Effector memory CD4-positive, alpha-beta T cell (primary cell): ENCODE measurements around the gene POLR1D.

ENCODE experiments used
- DNase-seq, 3 donors: peaks; one replicate each; pipeline ENCODE4 v3.0.0-alpha.2; 2020
- H3K27ac ChIP-seq: 2 replicates; pipeline ENCODE4 v1.7.0; 2013; ENCODE audit warnings: mild to moderate bottlenecking, low read length, moderate library complexity; ENCODE audit not compliant: insufficient read depth, poor library complexity, severe bottlenecking
- H3K27me3 ChIP-seq: replicated peaks from 2 replicates; pipeline ENCODE4 v1.7.0; 2013; ENCODE audit warnings: mild to moderate bottlenecking, low read length; ENCODE audit not compliant: insufficient read depth, control insufficient read depth, poor library complexity, severe bottlenecking
- H3K36me3 ChIP-seq: 2 replicates; pipeline ENCODE4 v1.7.0; 2013; ENCODE audit warnings: mild to moderate bottlenecking, low read length, moderate library complexity; ENCODE audit not compliant: control insufficient read depth, insufficient read depth
- H3K4me1 ChIP-seq: 2 replicates; pipeline ENCODE4 v1.7.0; 2013; ENCODE audit warnings: low read length, mild to moderate bottlenecking; ENCODE audit not compliant: control insufficient read depth, insufficient read depth, poor library complexity, severe bottlenecking
- H3K4me3 ChIP-seq: 2 replicates; pipeline ENCODE4 v1.7.0; 2013; ENCODE audit warnings: low read length, low read depth, mild to moderate bottlenecking; ENCODE audit not compliant: insufficient read depth, poor library complexity, severe bottlenecking
- H3K9me3 ChIP-seq: 2 replicates; pipeline ENCODE4 v1.7.0; 2013; ENCODE audit warnings: mild to moderate bottlenecking, low read length, moderate library complexity; ENCODE audit not compliant: control insufficient read depth
- total RNA-seq, 3 donors: gene quantifications; one replicate each; lab custom pipeline; 2026; lab: John Stamatoyannopoulos, UW

The POLR1D gene, protein sequence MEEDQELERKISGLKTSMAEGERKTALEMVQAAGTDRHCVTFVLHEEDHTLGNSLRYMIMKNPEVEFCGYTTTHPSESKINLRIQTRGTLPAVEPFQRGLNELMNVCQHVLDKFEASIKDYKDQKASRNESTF
- total RNA-seq, result 89.3 to 107 (median 101) reads per million in 3 donors

DNA sequence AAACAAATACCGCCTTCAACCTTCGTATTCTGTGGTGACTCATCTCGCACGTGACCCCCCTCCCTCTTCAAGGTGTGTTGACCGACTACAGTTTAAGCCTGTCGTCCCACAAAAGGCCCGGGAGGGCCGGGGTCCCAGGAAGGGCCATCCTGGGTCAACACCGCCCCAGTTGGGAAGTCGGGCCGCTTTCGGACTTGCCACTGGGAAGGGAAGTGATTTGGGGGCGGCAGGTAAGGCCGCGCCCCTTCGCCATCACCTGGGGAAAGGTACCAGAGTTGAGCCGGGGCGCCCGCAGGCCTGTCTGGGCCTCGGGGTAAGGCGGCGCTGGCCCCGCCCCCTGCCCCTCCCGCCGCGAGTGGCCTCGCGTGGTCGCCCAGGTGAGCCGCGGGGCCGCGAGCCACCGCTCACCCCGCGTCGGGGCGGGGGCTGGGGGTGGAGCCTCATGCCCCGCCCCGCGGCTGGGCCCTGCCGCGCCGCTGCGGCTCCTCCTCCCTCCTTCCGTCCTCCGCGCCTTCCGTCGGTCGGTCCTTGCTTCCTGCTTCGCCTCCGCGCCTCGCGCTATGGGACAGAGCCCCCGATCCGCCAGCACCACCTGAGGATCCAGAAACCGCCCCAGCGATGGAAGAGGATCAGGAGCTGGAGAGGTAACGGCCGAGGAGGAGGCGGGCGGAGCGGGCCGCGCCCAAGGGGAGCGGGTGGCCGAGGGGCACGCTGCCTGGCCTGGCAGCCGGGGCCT lies at the start of gene POLR1D:
Gene POLR1D (plus strand): TSS at position 527 of the 736 bp plus-strand sequence. CDS start 92 bp downstream, at position 619.
- no peaks in the 10 kb centered on the region for H3K27me3 ChIP-seq
- H3K4me1 ChIP-seq, result peaks cover 16% of the 10 kb centered on the region
- H3K27ac ChIP-seq, result peak within 1 kb of the TSS; percentile 94
- H3K9me3 ChIP-seq, result no peaks in the 10 kb centered on the region
- H3K4me3 ChIP-seq, result peak within 1 kb of the TSS; percentile 80
- DNase-seq, result peak; percentile 80 to 86 (median 82)
- H3K36me3 ChIP-seq, result peaks cover 3% of the 10 kb centered on the region

DNA sequence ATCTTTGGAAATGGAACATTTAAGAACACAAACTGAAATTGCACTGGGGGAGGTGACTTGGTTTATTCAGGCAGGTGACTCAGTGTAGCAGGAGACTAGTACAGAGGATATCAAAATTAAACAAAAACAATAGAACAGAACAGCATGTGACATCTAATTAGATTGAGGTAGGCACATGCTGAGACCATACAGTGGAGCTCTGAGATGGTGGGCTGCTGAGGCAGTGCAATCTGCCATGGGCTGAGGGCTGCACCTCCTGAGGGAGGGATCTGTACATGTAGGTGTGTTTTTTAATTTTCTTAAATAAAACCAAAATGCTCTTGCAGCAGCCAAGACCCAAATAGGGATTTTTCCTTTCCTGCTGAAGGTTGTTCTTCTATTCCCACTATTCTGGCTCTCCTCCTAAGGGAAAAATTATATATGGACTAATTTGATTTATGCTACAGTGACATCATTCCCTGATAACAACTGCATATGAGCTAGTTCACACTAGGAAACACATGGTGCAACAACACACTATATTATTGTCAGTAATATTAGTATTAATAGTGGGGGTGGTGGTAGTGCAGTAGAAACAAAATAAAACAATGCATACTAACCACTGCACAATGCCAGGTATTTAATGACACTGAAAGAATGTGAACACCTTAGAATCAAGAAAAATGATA lies 49.3 kb upstream of the POLR1D start:
- peaks cover 4% of the 10 kb centered on the region for H3K36me3 ChIP-seq
- no peak for DNase-seq
- H3K4me3 ChIP-seq, result no peak overlapping the region
- no peak overlapping the region for H3K27ac ChIP-seq
- no peaks in the 10 kb centered on the region for H3K27me3 ChIP-seq
- H3K9me3 ChIP-seq, result no peaks in the 10 kb centered on the region
- H3K4me1 ChIP-seq, result no peaks in the 10 kb centered on the region

DNA sequence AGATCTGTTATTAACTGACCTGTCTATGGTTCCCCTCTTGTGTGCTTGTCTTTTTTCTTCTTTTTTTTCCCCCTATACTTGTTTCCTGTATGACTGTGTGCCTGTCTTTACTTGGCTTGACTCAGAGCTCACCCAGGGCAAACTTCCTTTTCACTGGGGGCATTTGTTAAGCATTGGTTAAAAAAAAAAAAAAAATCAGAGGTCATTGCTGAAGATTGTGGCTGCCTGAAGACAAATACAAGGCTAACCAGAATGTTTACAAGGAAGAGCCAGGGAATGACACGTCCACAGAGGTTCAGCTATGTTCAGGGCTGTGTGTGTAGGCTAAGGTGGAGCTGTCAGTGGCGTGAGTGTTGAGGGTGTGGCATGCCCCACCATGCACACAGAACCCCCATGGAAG lies 48.4 kb upstream of the POLR1D start:
- no peak for DNase-seq
- Histone ChIP-seq H3K27ac (no peak overlapping the region), H3K4me1 (no peaks in the 10 kb centered on the region), H3K27me3 (no peaks in the 10 kb centered on the region), H3K4me3 (no peak overlapping the region), H3K36me3 (peaks cover under 1% of the 10 kb centered on the region), H3K9me3 (no peaks in the 10 kb centered on the region)

DNA sequence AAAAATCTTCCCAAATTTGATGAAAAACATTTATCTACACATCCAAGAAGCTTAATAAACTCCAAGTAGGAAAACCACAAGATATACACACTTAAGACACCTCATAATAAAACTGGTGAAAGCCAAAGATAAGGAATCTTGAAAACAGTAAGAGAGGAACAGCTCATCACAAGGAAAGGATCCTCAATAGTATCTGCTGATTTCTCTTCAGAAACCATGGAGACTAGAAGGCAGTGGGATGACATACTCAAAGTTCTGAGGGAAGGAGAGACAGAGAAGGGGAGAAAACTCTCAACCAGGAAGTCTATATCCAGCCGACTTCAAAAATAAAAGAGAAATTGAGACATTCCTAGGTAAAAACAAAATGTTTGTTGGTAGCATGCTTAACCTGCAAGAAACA lies 47.0 kb upstream of the POLR1D start:
- no peak overlapping the region for H3K27ac ChIP-seq
- DNase-seq, result no peak
- no peak overlapping the region for H3K4me3 ChIP-seq
- H3K27me3 ChIP-seq, result no peaks in the 10 kb centered on the region
- no peaks in the 10 kb centered on the region for H3K36me3 ChIP-seq
- no peaks in the 10 kb centered on the region for H3K4me1 ChIP-seq
- no peaks in the 10 kb centered on the region for H3K9me3 ChIP-seq

DNA sequence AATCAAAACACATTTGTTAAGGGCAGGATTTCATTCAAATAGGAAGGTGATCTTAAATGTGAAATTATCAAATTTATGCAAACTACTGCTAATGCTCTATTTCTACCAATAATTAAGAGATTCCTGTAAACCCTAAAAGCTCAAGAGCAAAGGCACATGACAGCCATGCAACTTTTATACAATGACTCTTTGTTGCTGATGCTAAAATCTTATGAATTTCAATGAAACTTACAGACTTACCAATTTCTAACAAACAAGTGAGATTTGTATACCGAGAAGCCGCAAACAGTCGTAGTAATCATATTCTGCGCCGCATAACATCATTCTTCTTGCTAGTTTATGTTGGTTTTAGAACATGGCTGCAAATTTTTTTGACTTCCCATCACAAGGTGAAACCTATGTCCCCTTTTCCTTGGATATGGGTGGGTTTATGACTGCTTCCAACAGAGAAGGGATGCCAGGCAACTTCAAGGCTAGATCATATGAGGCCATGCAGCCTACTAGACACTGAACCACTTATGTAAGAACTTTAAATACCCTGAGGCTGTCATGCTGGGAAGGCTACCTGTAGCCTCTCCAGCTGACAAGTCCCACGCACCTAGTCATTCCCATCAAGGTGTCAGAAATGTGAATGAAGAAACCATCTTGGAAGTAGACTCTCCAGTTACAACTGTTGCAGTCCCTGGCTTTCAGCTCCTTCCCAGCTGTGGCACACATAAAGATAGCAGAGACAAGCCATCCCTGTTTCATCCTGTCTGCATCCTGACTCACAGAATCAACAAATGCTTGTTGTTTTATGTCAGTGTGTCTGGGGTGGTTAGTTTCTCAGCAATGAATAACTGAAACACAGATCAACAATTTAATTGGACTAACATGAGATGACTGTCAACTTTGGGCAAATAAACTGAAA lies 43.3 kb upstream of the POLR1D start:
- Histone ChIP-seq H3K9me3 (no peaks in the 10 kb centered on the region), H3K4me3 (no peak overlapping the region)
- no peak for DNase-seq

DNA sequence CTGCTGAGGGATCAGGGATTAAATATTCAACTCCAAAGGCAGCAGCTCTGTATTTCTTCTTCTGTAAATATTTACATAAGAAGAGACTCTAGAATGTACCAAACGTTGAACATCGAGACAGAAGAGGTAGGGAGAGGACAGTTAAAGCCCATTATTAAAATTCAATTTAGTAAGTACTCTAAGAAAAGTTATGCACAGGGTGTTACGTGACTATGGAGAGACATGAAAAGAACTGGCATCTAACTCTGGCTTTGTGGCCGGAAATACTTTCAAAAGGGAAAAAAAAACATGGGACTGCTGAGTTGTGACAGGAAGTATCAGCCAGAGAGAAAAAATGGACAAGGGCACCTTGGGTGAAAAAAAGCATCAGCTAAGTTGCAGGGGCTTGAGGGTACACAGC lies 38.0 kb upstream of the POLR1D start:
- no peak overlapping the region for H3K27ac ChIP-seq
- H3K36me3 ChIP-seq, result no peaks in the 10 kb centered on the region
- no peak for DNase-seq
- H3K9me3 ChIP-seq, result no peaks in the 10 kb centered on the region
- no peaks in the 10 kb centered on the region for H3K27me3 ChIP-seq
- H3K4me1 ChIP-seq, result peaks cover 5% of the 10 kb centered on the region
- no peak overlapping the region for H3K4me3 ChIP-seq

More for the DNA sequence above, 43.3 kb upstream of the POLR1D start:
- H3K27me3 ChIP-seq, result no peaks in the 10 kb centered on the region
- H3K4me1 ChIP-seq, result peaks cover under 1% of the 10 kb centered on the region
- no peak overlapping the region for H3K27ac ChIP-seq
- no peaks in the 10 kb centered on the region for H3K36me3 ChIP-seq

DNA sequence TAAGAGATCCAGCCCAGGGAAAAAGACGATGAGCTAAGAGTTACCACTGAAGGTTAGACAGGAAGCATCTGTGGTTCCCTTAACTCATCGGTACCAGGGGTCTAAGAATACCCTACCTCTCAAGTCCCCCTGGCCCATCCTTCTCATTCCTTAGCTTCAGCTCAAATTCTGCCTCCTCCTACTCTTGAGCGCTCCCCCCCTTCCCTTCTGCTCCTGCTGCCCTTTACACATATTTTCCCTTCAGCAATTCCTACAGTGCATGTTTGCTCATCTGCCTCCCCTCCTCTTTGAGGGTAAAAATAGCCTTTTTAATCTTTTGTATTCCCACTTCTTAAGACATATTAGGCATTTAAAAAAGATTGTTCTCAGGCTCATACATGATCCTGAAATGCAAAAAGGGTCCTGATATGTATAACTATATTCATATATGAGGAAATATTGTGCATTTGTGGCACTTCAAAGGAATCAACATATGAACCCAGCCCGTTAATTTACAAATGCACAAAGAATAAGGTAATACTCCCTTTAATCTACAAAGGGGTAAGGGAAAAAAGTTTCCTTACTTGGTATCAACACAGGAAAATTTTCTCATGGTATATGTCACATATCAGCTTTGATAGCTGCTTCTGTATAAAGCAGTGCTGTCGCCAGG lies 34.5 kb upstream of the POLR1D start:
- no peak overlapping the region for H3K4me3 ChIP-seq
- no peaks in the 10 kb centered on the region for H3K27me3 ChIP-seq
- H3K4me1 ChIP-seq, result peaks cover 5% of the 10 kb centered on the region
- H3K27ac ChIP-seq, result no peak overlapping the region
- DNase-seq, result no peak
- H3K9me3 ChIP-seq, result no peaks in the 10 kb centered on the region
- no peaks in the 10 kb centered on the region for H3K36me3 ChIP-seq

DNA sequence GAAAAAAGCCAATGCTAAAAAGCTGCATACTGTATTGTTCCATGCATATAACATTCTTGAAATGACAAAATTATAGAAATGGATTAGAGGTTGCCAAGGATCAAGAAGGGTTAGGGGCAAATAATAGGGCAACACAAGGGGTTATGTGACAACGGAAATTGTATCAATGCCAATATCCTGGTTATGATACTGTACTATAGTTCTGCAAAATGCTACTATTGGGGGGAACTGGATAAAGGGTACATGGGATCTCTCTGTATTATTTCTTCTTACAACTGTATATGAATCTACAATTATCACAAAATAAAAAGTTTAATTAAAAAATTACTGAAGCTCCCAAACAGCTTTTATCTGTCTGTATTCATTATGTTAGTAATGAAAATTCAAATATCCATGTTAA lies 33.3 kb upstream of the POLR1D start:
- Histone ChIP-seq H3K9me3 (no peaks in the 10 kb centered on the region), H3K27me3 (no peaks in the 10 kb centered on the region), H3K36me3 (no peaks in the 10 kb centered on the region), H3K4me3 (no peak overlapping the region), H3K27ac (no peak overlapping the region), H3K4me1 (peaks cover 4% of the 10 kb centered on the region)
- no peak for DNase-seq

DNA sequence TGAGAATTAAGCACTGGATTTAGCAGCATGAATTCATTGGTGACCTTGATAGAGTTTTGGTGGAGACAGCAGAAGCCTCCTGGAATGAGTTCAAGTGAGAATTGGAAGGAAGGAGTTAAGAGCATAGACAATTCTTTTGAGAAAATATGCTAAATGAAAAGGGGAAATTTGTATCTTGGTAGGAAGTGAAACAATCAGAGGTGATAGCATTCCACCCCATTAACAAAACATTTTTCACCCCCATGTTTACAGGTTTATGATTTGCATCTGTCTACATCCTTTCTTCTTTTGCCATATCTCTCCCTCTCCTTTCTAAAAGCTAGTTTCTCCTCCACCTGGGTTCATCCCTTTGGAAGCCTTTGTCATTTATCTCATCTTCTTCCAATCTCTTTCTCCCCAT lies 28.8 kb upstream of the POLR1D start:
- no peak for DNase-seq
- H3K4me1 ChIP-seq, result no peaks in the 10 kb centered on the region
- H3K36me3 ChIP-seq, result no peaks in the 10 kb centered on the region
- H3K9me3 ChIP-seq, result no peaks in the 10 kb centered on the region
- H3K4me3 ChIP-seq, result no peak overlapping the region
- H3K27me3 ChIP-seq, result no peaks in the 10 kb centered on the region
- H3K27ac ChIP-seq, result no peak overlapping the region
